Ovary (tissue), 3 donors: Measurements from ENCODE around the gene SUSD5.

Experiments used
- POLR2A ChIP-seq: fragments of 450-650 bp; IDR thresholded peaks from one replicate; pipeline ENCODE4 v1.6.1; 2017; ENCODE audit warnings: antibody characterized with exemption, mild to moderate bottlenecking, moderate library complexity
- TF ChIP-seq, protein P1 (sequence below), 3 donors: fragments of 450-650 bp in 2 of 3; fragments of 200-600 bp in 1 of 3; IDR thresholded peaks; one replicate each; pipeline versions ENCODE4 v1.5.1 to v1.8.0; 2016 to 2022; ENCODE audit warnings: antibody characterized with exemption in 3 of 3, mild to moderate bottlenecking in 1 of 3
- donor health status: DM: no; HTN: no; CAD: no.

DNA sequence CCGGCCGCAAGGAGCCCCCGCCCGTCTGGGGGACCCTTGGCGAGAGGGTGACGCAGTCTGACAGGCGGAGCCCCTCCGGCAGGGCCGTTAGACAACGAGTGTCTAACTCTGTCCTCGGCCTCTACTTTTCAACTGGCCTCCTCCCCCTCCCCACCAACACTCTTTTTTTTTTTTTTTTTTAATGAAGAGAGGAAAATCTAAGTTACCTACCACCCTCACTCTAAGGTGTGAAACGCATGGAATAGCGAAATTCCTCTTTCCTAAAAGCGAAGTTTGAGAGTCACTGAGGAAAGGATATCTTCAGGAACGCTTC lies 521 bp upstream of the SUSD5 start:
- TF ChIP-seq, protein P1, sequence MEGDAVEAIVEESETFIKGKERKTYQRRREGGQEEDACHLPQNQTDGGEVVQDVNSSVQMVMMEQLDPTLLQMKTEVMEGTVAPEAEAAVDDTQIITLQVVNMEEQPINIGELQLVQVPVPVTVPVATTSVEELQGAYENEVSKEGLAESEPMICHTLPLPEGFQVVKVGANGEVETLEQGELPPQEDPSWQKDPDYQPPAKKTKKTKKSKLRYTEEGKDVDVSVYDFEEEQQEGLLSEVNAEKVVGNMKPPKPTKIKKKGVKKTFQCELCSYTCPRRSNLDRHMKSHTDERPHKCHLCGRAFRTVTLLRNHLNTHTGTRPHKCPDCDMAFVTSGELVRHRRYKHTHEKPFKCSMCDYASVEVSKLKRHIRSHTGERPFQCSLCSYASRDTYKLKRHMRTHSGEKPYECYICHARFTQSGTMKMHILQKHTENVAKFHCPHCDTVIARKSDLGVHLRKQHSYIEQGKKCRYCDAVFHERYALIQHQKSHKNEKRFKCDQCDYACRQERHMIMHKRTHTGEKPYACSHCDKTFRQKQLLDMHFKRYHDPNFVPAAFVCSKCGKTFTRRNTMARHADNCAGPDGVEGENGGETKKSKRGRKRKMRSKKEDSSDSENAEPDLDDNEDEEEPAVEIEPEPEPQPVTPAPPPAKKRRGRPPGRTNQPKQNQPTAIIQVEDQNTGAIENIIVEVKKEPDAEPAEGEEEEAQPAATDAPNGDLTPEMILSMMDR (IDR thresholded peaks at IDR 0.05): no peak
- TF ChIP-seq POLR2A: no peak
